CD8-positive, alpha-beta memory T cell (primary cell): Measurements from ENCODE around the gene GCNT3. TPM values are rescaled to one million over a fixed set of nuclear protein-coding genes. Genes with fewer than 3 reads are reported as not detected.

Experiments
- CTCF ChIA-PET: fragments of 350-600 bp; sonication (Branson Sonifier 250); formaldehyde crosslinking; loops from one replicate; lab custom pipeline; 2021; ENCODE audit warnings: antibody characterized with exemption; lab: Charles Lee
- POLR2A ChIA-PET: fragments of 350-600 bp; sonication (Branson Sonifier 250); formaldehyde crosslinking; loops from one replicate; lab custom pipeline; 2021; ENCODE audit warnings: antibody characterized with exemption; lab: Charles Lee
- DNase-seq, 5 donors: peaks; one replicate each; pipeline versions ENCODE4 v3.0.0 to v3.0.0-alpha.2; 2020 to 2022; ENCODE audit warnings: mixed read lengths in 1 of 5
- H3K27ac ChIP-seq: one replicate; pipeline ENCODE4 v1.7.0; 2013; ENCODE audit warnings: low read depth, mild to moderate bottlenecking, low read length, moderate library complexity
- H3K27me3 ChIP-seq: 2 replicates; pipeline ENCODE4 v1.7.0; 2013; ENCODE audit warnings: low read length, mild to moderate bottlenecking; ENCODE audit not compliant: insufficient read depth, poor library complexity, severe bottlenecking
- H3K36me3 ChIP-seq: 2 replicates; pipeline ENCODE4 v1.7.0; 2013; ENCODE audit warnings: mild to moderate bottlenecking, low read length, moderate library complexity; ENCODE audit not compliant: insufficient read depth
- H3K4me1 ChIP-seq: 2 replicates; pipeline ENCODE4 v1.7.0; 2013; ENCODE audit warnings: mild to moderate bottlenecking, low read length, moderate library complexity; ENCODE audit not compliant: insufficient read depth
- H3K4me3 ChIP-seq: 2 replicates; pipeline ENCODE4 v1.7.0; 2013; ENCODE audit warnings: mild to moderate bottlenecking, low read length
- H3K9me3 ChIP-seq: 2 replicates; pipeline ENCODE4 v1.7.0; 2013; ENCODE audit warnings: mild to moderate bottlenecking, low read length
- H3K27ac Mint-ChIP-seq, 8 donors: one replicate each; pipeline ENCODE4 v1.8.0; 2020 to 2021; ENCODE audit warnings: mixed read lengths in 8 of 8, mild to moderate bottlenecking in 6 of 8, inconsistent platforms in 3 of 8, moderate library complexity in 3 of 8
- H3K27me3 Mint-ChIP-seq, 2 donors: one replicate each; pipeline ENCODE4 v1.8.0; 2020 to 2021; ENCODE audit warnings: mixed read lengths in 2 of 2, mild to moderate bottlenecking in 1 of 2, moderate library complexity in 1 of 2
- H3K36me3 Mint-ChIP-seq, 3 donors: one replicate each; pipeline ENCODE4 v1.8.0; 2020 to 2021; ENCODE audit warnings: mixed read lengths in 3 of 3, inconsistent platforms in 1 of 3, mild to moderate bottlenecking in 1 of 3
- H3K4me1 Mint-ChIP-seq, 3 donors: one replicate each; pipeline ENCODE4 v1.8.0; 2020 to 2021; ENCODE audit warnings: mixed read lengths in 3 of 3, inconsistent platforms in 1 of 3, mild to moderate bottlenecking in 1 of 3
- H3K4me3 Mint-ChIP-seq, 7 donors: one replicate each; pipeline ENCODE4 v1.8.0; 2020 to 2021; ENCODE audit warnings: mixed read lengths in 7 of 7, mild to moderate bottlenecking in 6 of 7, moderate library complexity in 4 of 7, inconsistent platforms in 2 of 7
- H3K9me3 Mint-ChIP-seq, 5 donors: one replicate each; pipeline ENCODE4 v1.8.0; 2020 to 2022; ENCODE audit warnings: mixed read lengths in 5 of 5, mild to moderate bottlenecking in 3 of 5, moderate library complexity in 2 of 5, inconsistent platforms in 1 of 5
- polyA plus RNA-seq: library from polyadenylated mRNA; unstranded; fragments of 300-500 nt; fragmentation: Illumina TruSeq; gene quantifications from one replicate; pipeline ENCODE4 v1.2.3, GENCODE V29; 2021
- total RNA-seq, 2 experiments: library from RNA; stranded (reverse); gene quantifications; one replicate each; pipeline ENCODE4 v1.2.3, GENCODE V29; 2021

The GCNT3 gene
- not detected for total RNA-seq
- polyA plus RNA-seq = not detected

- H3K27ac Mint-ChIP-seq = peak within 1 kb of the TSS in 1 of 8 donors; percentile 38
- H3K36me3 ChIP-seq = no peaks in the 10 kb centered on the region
Measured at GRCh38 chr15:59611276-59612260, at the start of gene GCNT3. GCNT3 (plus strand) TSS chr15:59611783; CDS start chr15:59618239, 6,456 bp downstream.

GRCh38 chr15:59562448-59563186 is 49.0 kb upstream of the GCNT3 start:
- Mint-ChIP-seq H3K4me1 (no peaks in the 10 kb centered on the region), H3K27me3 (peaks cover 2 to 14% of the 10 kb centered on the region in 2 donors), H3K27ac (peak overlapping the region in 1 of 8 donors; percentile 13), H3K9me3 (peaks cover 0 to 2% (median 0%) of the 10 kb centered on the region in 5 donors), H3K4me3 (no peak overlapping the region), H3K36me3 (no peaks in the 10 kb centered on the region)
- no peaks in the 10 kb centered on the region for H3K27me3 ChIP-seq
- H3K4me3 ChIP-seq = no peak overlapping the region
- no peak overlapping the region for H3K27ac ChIP-seq
- no peaks in the 10 kb centered on the region for H3K36me3 ChIP-seq
- no peak for DNase-seq
- CTCF ChIA-PET = no interaction called here
- no peaks in the 10 kb centered on the region for H3K4me1 ChIP-seq
- H3K9me3 ChIP-seq = no peaks in the 10 kb centered on the region
- POLR2A ChIA-PET = no interaction called here

More at GRCh38 chr15:59611276-59612260, at the start of gene GCNT3:
- Mint-ChIP-seq H3K4me3 (no peak within 1 kb of the TSS), H3K9me3 (no peaks in the 10 kb centered on the region), H3K27me3 (peaks cover 8 to 41% of the 10 kb centered on the region in 2 donors), H3K36me3 (no peaks in the 10 kb centered on the region), H3K4me1 (peaks cover 0 to 4% (median 1%) of the 10 kb centered on the region in 3 donors)
- CTCF ChIA-PET = no interaction called here
- Histone ChIP-seq H3K4me3 (no peak within 1 kb of the TSS), H3K27me3 (no peaks in the 10 kb centered on the region), H3K9me3 (no peaks in the 10 kb centered on the region), H3K4me1 (no peaks in the 10 kb centered on the region), H3K27ac (no peak within 1 kb of the TSS)
- POLR2A ChIA-PET = no interaction called here
- DNase-seq = no peak

- Mint-ChIP-seq H3K27me3 (peaks cover 3 to 19% of the 10 kb centered on the region in 2 donors), H3K9me3 (peaks cover 0 to 2% (median 0%) of the 10 kb centered on the region in 5 donors), H3K4me1 (no peaks in the 10 kb centered on the region), H3K27ac (no peak overlapping the region), H3K4me3 (no peak overlapping the region), H3K36me3 (no peaks in the 10 kb centered on the region)
- H3K27ac ChIP-seq = no peak overlapping the region
- no peak for DNase-seq
- no peaks in the 10 kb centered on the region for H3K9me3 ChIP-seq
- ChIA-PET CTCF (no interaction called here), POLR2A (no interaction called here)
- no peaks in the 10 kb centered on the region for H3K27me3 ChIP-seq
- H3K4me1 ChIP-seq = no peaks in the 10 kb centered on the region
- no peaks in the 10 kb centered on the region for H3K36me3 ChIP-seq
- H3K4me3 ChIP-seq = no peak overlapping the region
Measured at GRCh38 chr15:59565299-59565698, 46.3 kb upstream of the GCNT3 start.

- DNase-seq = no peak
- peaks cover 0 to 2% (median 0%) of the 10 kb centered on the region in 5 donors for H3K9me3 Mint-ChIP-seq
- no peaks in the 10 kb centered on the region for H3K36me3 ChIP-seq
- no peaks in the 10 kb centered on the region for H3K36me3 Mint-ChIP-seq
- no peak overlapping the region for H3K4me3 Mint-ChIP-seq
- no peak overlapping the region for H3K4me3 ChIP-seq
- H3K4me1 ChIP-seq = no peaks in the 10 kb centered on the region
- peaks cover 5 to 22% of the 10 kb centered on the region in 2 donors for H3K27me3 Mint-ChIP-seq
- ChIA-PET POLR2A (no interaction called here), CTCF (no interaction called here)
- no peaks in the 10 kb centered on the region for H3K4me1 Mint-ChIP-seq
- no peak overlapping the region for H3K27ac Mint-ChIP-seq
- no peak overlapping the region for H3K27ac ChIP-seq
- H3K27me3 ChIP-seq = no peaks in the 10 kb centered on the region
- no peaks in the 10 kb centered on the region for H3K9me3 ChIP-seq
Measured at GRCh38 chr15:59567324-59567723, 44.3 kb upstream of the GCNT3 start.

GRCh38 chr15:59569477-59569876 is 42.1 kb upstream of the GCNT3 start:
- Mint-ChIP-seq H3K27ac (no peak overlapping the region), H3K27me3 (peaks cover 9 to 20% of the 10 kb centered on the region in 2 donors), H3K4me3 (no peak overlapping the region), H3K4me1 (no peaks in the 10 kb centered on the region), H3K9me3 (peaks cover 0 to 2% (median 0%) of the 10 kb centered on the region in 5 donors), H3K36me3 (no peaks in the 10 kb centered on the region)
- Histone ChIP-seq H3K4me1 (no peaks in the 10 kb centered on the region), H3K27me3 (no peaks in the 10 kb centered on the region), H3K9me3 (no peaks in the 10 kb centered on the region), H3K36me3 (no peaks in the 10 kb centered on the region), H3K27ac (no peak overlapping the region), H3K4me3 (no peak overlapping the region)
- POLR2A ChIA-PET = no interaction called here
- DNase-seq = no peak
- CTCF ChIA-PET = no interaction called here

GRCh38 chr15:59570315-59570714 is 41.3 kb upstream of the GCNT3 start:
- no peak overlapping the region for H3K27ac Mint-ChIP-seq
- ChIA-PET CTCF (interaction anchor here (1.2 kb wide), 1 partner anchor 11 kb away, joined by 3 read pairs; no protein-coding TSS in a partner anchor), POLR2A (no interaction called here)
- Histone ChIP-seq H3K36me3 (no peaks in the 10 kb centered on the region), H3K4me1 (no peaks in the 10 kb centered on the region), H3K27me3 (no peaks in the 10 kb centered on the region), H3K27ac (no peak overlapping the region), H3K9me3 (no peaks in the 10 kb centered on the region), H3K4me3 (no peak overlapping the region)
- no peaks in the 10 kb centered on the region for H3K4me1 Mint-ChIP-seq
- peaks cover 0 to 2% (median 0%) of the 10 kb centered on the region in 5 donors for H3K9me3 Mint-ChIP-seq
- no peaks in the 10 kb centered on the region for H3K36me3 Mint-ChIP-seq
- H3K27me3 Mint-ChIP-seq = peaks cover 9 to 20% of the 10 kb centered on the region in 2 donors
- no peak overlapping the region for H3K4me3 Mint-ChIP-seq
- no peak for DNase-seq

- POLR2A ChIA-PET = interaction anchor here (0.7 kb wide), 1 partner anchor 598 kb away, joined by 6 read pairs; no protein-coding TSS in a partner anchor
Measured at GRCh38 chr15:59571606-59572005, 40.0 kb upstream of the GCNT3 start.

More at GRCh38 chr15:59571606-59572005, 40.0 kb upstream of the GCNT3 start:
- no peaks in the 10 kb centered on the region for H3K9me3 ChIP-seq
- H3K4me3 ChIP-seq = no peak overlapping the region
- no peaks in the 10 kb centered on the region for H3K36me3 Mint-ChIP-seq
- H3K27me3 Mint-ChIP-seq = peaks cover 7 to 19% of the 10 kb centered on the region in 2 donors
- H3K27me3 ChIP-seq = no peaks in the 10 kb centered on the region
- no peaks in the 10 kb centered on the region for H3K36me3 ChIP-seq
- CTCF ChIA-PET = interaction anchor here (1.2 kb wide), 1 partner anchor 10 kb away, joined by 3 read pairs; no protein-coding TSS in a partner anchor
- H3K4me3 Mint-ChIP-seq = no peak overlapping the region
- H3K9me3 Mint-ChIP-seq = no peaks in the 10 kb centered on the region
- no peaks in the 10 kb centered on the region for H3K4me1 ChIP-seq
- H3K27ac Mint-ChIP-seq = no peak overlapping the region
- DNase-seq = no peak
- H3K27ac ChIP-seq = no peak overlapping the region
- H3K4me1 Mint-ChIP-seq = no peaks in the 10 kb centered on the region
